Liver (tissue), 9 donors: ENCODE measurements around the gene TRPM1. TPM values are rescaled to one million over a fixed set of nuclear protein-coding genes. Genes with fewer than 3 reads are reported as not detected.

ENCODE experiments used
- DNase-seq: peaks from one replicate; pipeline ENCODE4 v3.0.0-alpha.2; 2017; ENCODE audit warnings: low spot score
- H3K27ac ChIP-seq, 2 donors: one replicate each; pipeline ENCODE4 v1.7.0; 2013; ENCODE audit warnings: inconsistent platforms in 2 of 2, low read length in 2 of 2, control low read depth in 1 of 2, low read depth in 1 of 2, mild to moderate bottlenecking in 1 of 2
- H3K27me3 ChIP-seq, 4 donors: one replicate each; pipeline versions ENCODE4 v1.6.1 to v1.7.0; 2013; ENCODE audit warnings: low read length in 3 of 4, inconsistent platforms in 1 of 4, mild to moderate bottlenecking in 1 of 4, moderate library complexity in 1 of 4; ENCODE audit not compliant: control insufficient read depth in 4 of 4, insufficient read depth in 4 of 4
- H3K36me3 ChIP-seq, 4 donors: one replicate each; pipeline versions ENCODE4 v1.6.1 to v1.7.0; 2013; ENCODE audit warnings: low read length in 3 of 4, mild to moderate bottlenecking in 3 of 4, low read depth in 1 of 4, moderate library complexity in 1 of 4; ENCODE audit not compliant: control insufficient read depth in 4 of 4, insufficient read depth in 3 of 4
- H3K4me1 ChIP-seq, 4 donors: one replicate each; pipeline versions ENCODE4 v1.6.1 to v1.7.0; 2013; ENCODE audit warnings: low read length in 3 of 4, mild to moderate bottlenecking in 3 of 4, moderate library complexity in 1 of 4; ENCODE audit not compliant: control insufficient read depth in 4 of 4, insufficient read depth in 4 of 4
- H3K4me3 ChIP-seq, 3 donors: one replicate each; pipeline versions ENCODE4 v1.6.1 to v1.7.0; 2013; ENCODE audit warnings: low read length in 3 of 3, control low read depth in 1 of 3, low read depth in 1 of 3, mild to moderate bottlenecking in 1 of 3
- H3K9ac ChIP-seq, 2 donors: one replicate each; pipeline ENCODE4 v1.7.0; 2013; ENCODE audit warnings: low read length in 2 of 2, mild to moderate bottlenecking in 2 of 2, moderate library complexity in 2 of 2, control low read depth in 1 of 2, low read depth in 1 of 2
- H3K9me3 ChIP-seq, 4 donors: one replicate each; pipeline versions ENCODE4 v1.6.1 to v1.7.0; 2013; ENCODE audit warnings: low read length in 3 of 4; ENCODE audit not compliant: control insufficient read depth in 4 of 4
- ATF3 ChIP-seq: IDR thresholded peaks from 2 replicates; pipeline ENCODE4 v1.6.1; 2016; ENCODE audit warnings: antibody characterized with exemption
- CTCF ChIP-seq: fragments of 150-350 bp; IDR thresholded peaks from 2 replicates; pipeline ENCODE4 v1.5.1; 2017; ENCODE audit warnings: improper control_type of control experiment, low read depth, low read length; ENCODE audit not compliant: missing input control
- EGR1 ChIP-seq, 2 donors: IDR thresholded peaks; 2 replicates each; pipeline ENCODE4 v1.6.1; 2016 to 2018; ENCODE audit warnings: antibody characterized with exemption in 2 of 2, low read depth in 2 of 2
- FOXA1 ChIP-seq: IDR thresholded peaks from 2 replicates; pipeline ENCODE4 v1.6.1; 2016; ENCODE audit warnings: antibody characterized with exemption
- FOXA2 ChIP-seq: IDR thresholded peaks from 2 replicates; pipeline ENCODE4 v1.6.1; 2016; ENCODE audit warnings: antibody characterized with exemption
- GABPA ChIP-seq, 2 donors: IDR thresholded peaks in 1 of 2; conservative IDR thresholded peaks in 1 of 2; 2 replicates each; pipeline ENCODE4 v1.6.1; 2016; ENCODE audit warnings: antibody characterized with exemption in 2 of 2, mild to moderate bottlenecking in 1 of 2, moderate library complexity in 1 of 2
- HNF4A ChIP-seq, 2 donors: conservative IDR thresholded peaks; 2 replicates each; pipeline ENCODE4 v1.6.1; 2016; ENCODE audit warnings: antibody characterized with exemption in 2 of 2, mild to moderate bottlenecking in 2 of 2
- HNF4G ChIP-seq: IDR thresholded peaks from 2 replicates; pipeline ENCODE4 v1.6.1; 2016; ENCODE audit warnings: antibody characterized with exemption
- JUND ChIP-seq, 2 donors: IDR thresholded peaks; 2 replicates each; pipeline ENCODE4 v1.6.1; 2016; ENCODE audit warnings: antibody characterized with exemption in 2 of 2
- MAX ChIP-seq: IDR thresholded peaks from 2 replicates; pipeline ENCODE4 v1.6.1; 2016; ENCODE audit warnings: antibody characterized with exemption
- NR2F2 ChIP-seq: IDR thresholded peaks from 2 replicates; pipeline ENCODE4 v1.6.1; 2016; ENCODE audit warnings: antibody characterized with exemption
- RAD21 ChIP-seq, 2 donors: IDR thresholded peaks; 2 replicates each; pipeline ENCODE4 v1.6.1; 2016; ENCODE audit warnings: antibody characterized with exemption in 2 of 2, mild to moderate bottlenecking in 2 of 2
- REST ChIP-seq: IDR thresholded peaks from 2 replicates; pipeline ENCODE4 v1.6.1; 2016; ENCODE audit warnings: antibody characterized with exemption, mild to moderate bottlenecking
- RXRA ChIP-seq, 2 donors: IDR thresholded peaks; 2 replicates each; pipeline ENCODE4 v1.6.1; 2017 to 2018; ENCODE audit warnings: antibody characterized with exemption in 2 of 2, mild to moderate bottlenecking in 1 of 2
- SP1 ChIP-seq: IDR thresholded peaks from 2 replicates; pipeline ENCODE4 v1.6.1; 2018; ENCODE audit warnings: antibody characterized with exemption, mild to moderate bottlenecking
- TAF1 ChIP-seq: conservative IDR thresholded peaks from 2 replicates; pipeline ENCODE4 v1.6.1; 2016; ENCODE audit warnings: antibody characterized with exemption, mild to moderate bottlenecking
- YY1 ChIP-seq: IDR thresholded peaks from 2 replicates; pipeline ENCODE4 v1.6.1; 2016; ENCODE audit warnings: antibody characterized with exemption, mild to moderate bottlenecking
- ZBTB33 ChIP-seq: IDR thresholded peaks from 2 replicates; pipeline ENCODE4 v1.6.1; 2016; ENCODE audit warnings: antibody characterized with exemption
- WGBS: extraction: QIAGEN DNeasy Blood & Tissue Kit; methylation state at CpG from one replicate; pipeline ENCODE4 v1.1.7; 2013; 5-methylcytosine and 5-hydroxymethylcytosine counted together
- polyA plus RNA-seq, 2 donors: library from polyadenylated mRNA; stranded (reverse) in 1 of 2; unstranded in 1 of 2; fragments of 200-250 nt in 1 of 2; fragments of >200 nt in 1 of 2; fragmentation: Nextera tagmentation in 1 of 2; extraction: Ambion mirVana in 1 of 2; gene quantifications; one replicate each; pipeline versions ENCODE4 v1.2.1 to v1.2.3, GENCODE V29; 2013 to 2015
- total RNA-seq, 2 donors: library from RNA; depleted of rRNA; stranded (reverse); fragments of >200 nt; gene quantifications; one replicate each; pipeline ENCODE4 v1.2.3, GENCODE V29; 2014
- donor health status: healthy.
- donor health status: healthy.
- donor health status: healthy.
- donor health status: healthy.
- donor health status: healthy.

TRPM1 gene
- total and polyA plus RNA-seq, 4 donors = not detected

- no peaks in the 10 kb centered on the region for H3K9me3 ChIP-seq
- TF ChIP-seq FOXA2 (no peak), EGR1 (IDR thresholded peaks at IDR 0.05; ENCODE audit: low read depth in 2 of 2) (no peak), ATF3 (no peak), JUND (IDR thresholded peaks at IDR 0.05) (no peak), GABPA (IDR thresholded peaks at IDR 0.05 in 1 of 2, conservative IDR thresholded peaks at IDR 0.05 in 1 of 2) (no peak), RXRA (IDR thresholded peaks at IDR 0.05) (no peak), HNF4A (conservative IDR thresholded peaks at IDR 0.05) (no peak), YY1 (no peak), REST (no peak), HNF4G (no peak), NR2F2 (no peak), TAF1 (no peak), RAD21 (IDR thresholded peaks at IDR 0.05) (no peak), ZBTB33 (no peak), SP1 (no peak), MAX (no peak), FOXA1 (no peak), CTCF (no peak)
- H3K4me3 ChIP-seq = no peak overlapping the region
- WGBS = 88% methylated on average over 11 of the region's 11 CpGs
- no peak for DNase-seq
- no peak overlapping the region for H3K27ac ChIP-seq
- no peaks in the 10 kb centered on the region for H3K36me3 ChIP-seq
- no peaks in the 10 kb centered on the region for H3K27me3 ChIP-seq
- peaks cover 6 to 19% (median 15%) of the 10 kb centered on the region in 4 donors for H3K4me1 ChIP-seq
- H3K9ac ChIP-seq = no peak overlapping the region
Observed at GRCh38 chr15:31067890-31068603, 33.5 kb downstream of the TRPM1 start.
